T-cell (primary cell): ENCODE results near the gene DHH. TPM values are rescaled to one million over a fixed set of nuclear protein-coding genes. Genes with fewer than 3 reads are reported as not detected.
A peak's percentile ranks its signal among the peaks of the same experiment; 100 is the strongest.

Source experiments
- ATAC-seq, 4 experiments: fragments of 200-7000 bp in 3 of 4; fragments of 150-1000 bp in 1 of 4; cut with Tn5 transposase; replicated peaks in 1 of 4; 1 replicate in 3 of 4; 2 replicates in 1 of 4; pipeline ENCODE4 v1.10.0; 2021; ENCODE audit warnings: moderate library complexity in 3 of 4, mild to moderate bottlenecking in 2 of 4, moderate number of reproducible peaks in 1 of 4
- CTCF ChIA-PET, 2 donors: fragments of 300-600 bp; sonication (Branson Sonifier 250); formaldehyde crosslinking; loops; one replicate each; lab custom pipeline; 2022; ENCODE audit warnings: antibody characterized with exemption in 2 of 2; lab: Charles Lee
- POLR2A ChIA-PET, 2 donors: fragments of 300-600 bp; sonication (Branson Sonifier 250); formaldehyde crosslinking; loops; one replicate each; lab custom pipeline; 2022; ENCODE audit warnings: antibody characterized with exemption in 2 of 2; lab: Charles Lee
- DNase-seq, 35 experiments: peaks; one replicate each; pipeline versions ENCODE4 v3.0.0 to v3.0.0-alpha.2; 2013 to 2023
- H3K27ac ChIP-seq: one replicate; pipeline ENCODE4 v1.5.1; 2013; ENCODE audit warnings: low read length
- H3K27me3 ChIP-seq, 2 experiments: replicated peaks in 1 of 2; 1 replicate in 1 of 2; 2 replicates in 1 of 2; pipeline versions ENCODE4 v1.6.1 to v1.7.0; 2013; ENCODE audit warnings: low read length in 1 of 2, mixed read lengths in 1 of 2; ENCODE audit not compliant: control insufficient read depth in 2 of 2, insufficient read depth in 2 of 2; ENCODE audit errors: extremely low read depth in 1 of 2
- H3K36me3 ChIP-seq, 2 donors: 1 replicate in 1 of 2; 2 replicates in 1 of 2; pipeline versions ENCODE4 v1.6.1 to v1.7.0; 2013; ENCODE audit warnings: low read length in 1 of 2; ENCODE audit not compliant: control insufficient read depth in 2 of 2, insufficient read depth in 1 of 2; ENCODE audit errors: extremely low read depth in 1 of 2
- H3K4me1 ChIP-seq, 2 experiments: 1 replicate in 1 of 2; 2 replicates in 1 of 2; pipeline versions ENCODE4 v1.6.1 to v1.7.0; 2013; ENCODE audit warnings: low read length in 2 of 2, mixed read lengths in 1 of 2; ENCODE audit not compliant: insufficient read depth in 2 of 2, control insufficient read depth in 1 of 2; ENCODE audit errors: extremely low read depth in 1 of 2
- H3K4me3 ChIP-seq, 2 donors: 1 replicate in 1 of 2; 2 replicates in 1 of 2; pipeline versions ENCODE4 v1.5.1 to v1.7.0; 2013; ENCODE audit warnings: mild to moderate bottlenecking in 2 of 2, low read length in 1 of 2, moderate library complexity in 1 of 2; ENCODE audit not compliant: control insufficient read depth in 1 of 2; ENCODE audit errors: extremely low read depth in 1 of 2
- H3K9me3 ChIP-seq: 2 replicates; pipeline ENCODE4 v1.7.0; 2013
- H3K27ac Mint-ChIP-seq, 2 donors: one replicate each; pipeline ENCODE4 v1.8.0; 2020 to 2021; ENCODE audit warnings: mild to moderate bottlenecking in 2 of 2, mixed read lengths in 2 of 2
- H3K27me3 Mint-ChIP-seq, 2 donors: one replicate each; pipeline ENCODE4 v1.8.0; 2021 to 2022; ENCODE audit warnings: mixed read lengths in 2 of 2
- H3K36me3 Mint-ChIP-seq: one replicate; pipeline ENCODE4 v1.8.0; 2021; ENCODE audit warnings: mixed read lengths
- H3K4me1 Mint-ChIP-seq, 3 donors: one replicate each; pipeline ENCODE4 v1.8.0; 2020 to 2022; ENCODE audit warnings: mixed read lengths in 3 of 3, mild to moderate bottlenecking in 1 of 3
- H3K4me3 Mint-ChIP-seq, 3 donors: one replicate each; pipeline ENCODE4 v1.8.0; 2020 to 2022; ENCODE audit warnings: mild to moderate bottlenecking in 3 of 3, mixed read lengths in 3 of 3, moderate library complexity in 3 of 3
- H3K9me3 Mint-ChIP-seq, 3 donors: one replicate each; pipeline ENCODE4 v1.8.0; 2020 to 2022; ENCODE audit warnings: mixed read lengths in 3 of 3
- WGBS: methylation state at CpG from one replicate; pipeline ENCODE4 v1.1.5; 2013; ENCODE audit warnings: missing lambda C conversion rate; ENCODE audit not compliant: insufficient coverage; 5-methylcytosine and 5-hydroxymethylcytosine counted together
- total RNA-seq, 35 experiments: library from RNA in 6 of 35; stranded (reverse) in 6 of 35; fragments of 120-200 nt in 1 of 35; gene quantifications; one replicate each; pipeline versions ENCODE4 v1.2.1 to v1.2.4 and lab custom pipeline; 2013 to 2026

Gene DHH
- total RNA-seq, 5 donors from 2014 or later (not counting 1 experiment from before 2014, with no cell fraction given): 0.12 to 0.45 (median 0.38) TPM

DNA sequence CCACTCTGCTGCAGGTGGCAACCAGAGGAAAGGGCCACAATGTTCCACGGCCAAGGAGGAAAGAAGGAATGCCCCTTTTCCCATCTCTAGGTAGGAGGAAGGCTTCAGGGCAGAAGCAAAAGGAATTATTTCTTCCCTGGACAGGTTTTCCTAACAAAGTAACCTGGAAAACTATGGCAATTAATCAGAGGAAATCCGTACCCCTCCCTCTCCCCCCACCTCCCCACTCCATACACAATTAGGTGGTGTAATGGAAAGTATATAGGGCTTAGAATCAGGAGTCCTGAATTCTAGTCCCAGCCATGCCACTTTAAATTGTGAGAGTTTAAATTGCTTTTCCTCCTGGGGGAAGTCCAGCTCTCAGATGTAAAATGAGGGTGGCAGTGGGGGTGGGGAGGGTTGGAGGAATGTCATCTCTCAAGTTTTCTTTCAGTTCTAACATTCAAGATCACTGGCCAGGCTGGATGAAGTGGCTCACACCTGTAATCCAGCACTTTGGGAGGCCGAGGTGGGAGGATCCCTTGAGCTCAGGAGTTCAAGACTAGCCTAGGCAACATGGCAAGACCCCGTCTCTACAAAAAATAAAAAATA lies 1.7 kb downstream of the DHH start:
- H3K4me1 ChIP-seq: peaks cover 8 to 59% of the 10 kb centered on the region in 2 experiments
- WGBS: 40% methylated on average over 1 of the region's 4 CpGs
- POLR2A ChIA-PET: interaction anchor here in 1 of 2 donors (1.5 kb wide), 1 partner anchor 13 kb away, joined by 3 read pairs; no protein-coding TSS in a partner anchor

DNA sequence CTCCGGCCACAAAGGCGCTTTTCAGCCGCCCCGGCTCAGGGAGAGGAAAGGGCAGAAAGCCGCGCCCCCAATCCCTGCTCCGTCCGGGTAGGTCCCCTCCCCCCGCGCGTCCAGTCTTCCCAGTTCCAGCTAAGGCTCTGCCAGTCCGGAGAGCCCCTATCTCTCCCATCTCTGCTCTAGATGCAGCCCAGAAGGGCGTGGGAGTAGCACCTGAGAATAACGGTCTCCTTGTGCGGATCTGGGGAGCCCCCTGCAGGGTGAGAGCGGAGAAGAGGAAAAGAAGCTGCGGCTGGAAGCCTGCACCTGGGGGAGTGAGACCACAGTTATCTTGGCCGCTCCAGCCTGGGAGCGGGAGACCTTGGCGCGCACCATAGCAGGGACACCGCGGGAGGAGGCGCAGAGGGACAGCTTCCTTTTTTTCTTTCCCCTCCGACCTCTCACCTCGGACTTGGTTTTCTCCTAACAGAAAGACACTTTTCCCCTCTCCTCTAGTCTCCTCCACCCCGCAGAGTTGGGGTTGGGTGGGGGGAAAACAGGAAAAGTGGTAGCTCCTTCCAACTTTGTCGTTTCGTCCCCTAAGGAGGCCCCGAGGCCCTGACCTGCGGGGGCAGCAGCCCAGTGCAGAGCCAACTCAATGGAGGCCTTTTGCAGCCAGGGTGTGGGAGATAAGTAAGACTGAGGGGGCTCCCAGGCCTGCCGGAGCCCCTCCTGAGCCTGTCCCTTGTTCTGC lies 2.4 kb downstream of the DHH start:
- H3K4me1 ChIP-seq: peaks cover 8 to 62% of the 10 kb centered on the region in 2 experiments

More for the DNA sequence above, 1.7 kb downstream of the DHH start:
- Histone ChIP-seq H3K9me3 (no peaks in the 10 kb centered on the region), H3K27me3 (peaks cover 12 to 71% of the 10 kb centered on the region in 2 experiments), H3K36me3 (peaks cover 5 to 13% of the 10 kb centered on the region in 2 donors), H3K27ac (no peak overlapping the region), H3K4me3 (no peak overlapping the region)
- peaks cover 36 to 62% (median 50%) of the 10 kb centered on the region in 3 donors for H3K4me1 Mint-ChIP-seq
- H3K4me3 Mint-ChIP-seq: no peak overlapping the region
- peaks cover 38 to 64% of the 10 kb centered on the region in 2 donors for H3K27me3 Mint-ChIP-seq
- CTCF ChIA-PET: interaction anchor here (0.6 to 6.5 kb wide), 5 partner anchors 7 to 673 kb away, joined by 3 to 37 read pairs (median 4); partner anchors contain the start of gene LMBR1L (in 1 of the 2)
- no peak for DNase-seq
- no peak overlapping the region for H3K27ac Mint-ChIP-seq
- H3K9me3 Mint-ChIP-seq: no peaks in the 10 kb centered on the region
- ATAC-seq: no peak
- H3K36me3 Mint-ChIP-seq: peaks cover 15% of the 10 kb centered on the region

DNA sequence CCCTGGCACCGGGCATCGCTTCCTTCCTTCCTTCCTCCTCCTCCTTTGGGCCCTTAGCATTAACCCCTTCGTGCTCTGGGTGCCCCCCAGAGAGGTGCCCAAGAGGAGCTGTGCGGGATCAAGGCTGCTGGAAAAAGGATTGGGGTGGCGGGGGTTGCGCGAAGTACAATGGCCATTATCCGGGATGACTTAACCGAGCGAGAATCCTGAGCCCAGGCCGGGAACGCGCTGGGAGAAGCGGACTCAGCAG lies 2.8 kb downstream of the DHH start:
- H3K9me3 ChIP-seq: no peaks in the 10 kb centered on the region
- no peaks in the 10 kb centered on the region for H3K9me3 Mint-ChIP-seq
- ChIA-PET CTCF (interaction anchor here (0.6 to 6.5 kb wide), 5 partner anchors 8 to 133 kb away, joined by 3 to 37 read pairs (median 4); partner anchors contain the start of gene TUBA1B (in 1 of the 2)), POLR2A (interaction anchor here in 1 of 2 donors (1.5 kb wide), 1 partner anchor 14 kb away, joined by 3 read pairs; no protein-coding TSS in a partner anchor)
- H3K27ac Mint-ChIP-seq: no peak overlapping the region
- H3K4me1 ChIP-seq: peaks cover 8 to 62% of the 10 kb centered on the region in 2 experiments
- peaks cover 38 to 64% of the 10 kb centered on the region in 2 donors for H3K27me3 Mint-ChIP-seq
- peaks cover 1 to 3% of the 10 kb centered on the region in 2 donors for H3K36me3 ChIP-seq
- peak overlapping the region in 1 of 2 donors; percentile 25 for H3K4me3 ChIP-seq
- H3K27me3 ChIP-seq: peaks cover 12 to 71% of the 10 kb centered on the region in 2 experiments
- no peak overlapping the region for H3K27ac ChIP-seq
- DNase-seq (no peak), ATAC-seq (no peak)
- WGBS: 8% methylated on average over 11 of the region's 14 CpGs
- peaks cover 14% of the 10 kb centered on the region for H3K36me3 Mint-ChIP-seq
- H3K4me3 Mint-ChIP-seq: peak overlapping the region in 1 of 3 donors; percentile 80
- H3K4me1 Mint-ChIP-seq: peaks cover 41 to 71% (median 53%) of the 10 kb centered on the region in 3 donors

More for the DNA sequence above, 2.4 kb downstream of the DHH start:
- Histone ChIP-seq H3K9me3 (no peaks in the 10 kb centered on the region), H3K4me3 (peak overlapping the region in 1 of 2 donors; percentile 25), H3K27me3 (peaks cover 12 to 71% of the 10 kb centered on the region in 2 experiments), H3K36me3 (peaks cover 5 to 8% of the 10 kb centered on the region in 2 donors), H3K27ac (no peak overlapping the region)
- Mint-ChIP-seq H3K4me3 (peak overlapping the region in 1 of 3 donors; percentile 80), H3K36me3 (peaks cover 15% of the 10 kb centered on the region), H3K4me1 (peaks cover 41 to 67% (median 53%) of the 10 kb centered on the region in 3 donors), H3K27ac (no peak overlapping the region), H3K9me3 (no peaks in the 10 kb centered on the region), H3K27me3 (peaks cover 38 to 64% of the 10 kb centered on the region in 2 donors)
- ChIA-PET POLR2A (interaction anchor here in 1 of 2 donors (1.5 kb wide), 1 partner anchor 14 kb away, joined by 3 read pairs; no protein-coding TSS in a partner anchor), CTCF (interaction anchor here (0.6 to 6.5 kb wide), 6 partner anchors 8 to 133 kb away, joined by 3 to 37 read pairs (median 4); partner anchors contain the start of genes LMBR1L (in 1 of the 2) and TUBA1B (in 1 of the 2))
- peak in 27 of 35 experiments; percentile 15 to 72 (median 43) for DNase-seq
- ATAC-seq: peak in 3 of 4 experiments; percentile 25 to 56 (median 35)
- whole genome bisulfite sequencing: 8% methylated on average over 15 of the region's 32 CpGs

DNA sequence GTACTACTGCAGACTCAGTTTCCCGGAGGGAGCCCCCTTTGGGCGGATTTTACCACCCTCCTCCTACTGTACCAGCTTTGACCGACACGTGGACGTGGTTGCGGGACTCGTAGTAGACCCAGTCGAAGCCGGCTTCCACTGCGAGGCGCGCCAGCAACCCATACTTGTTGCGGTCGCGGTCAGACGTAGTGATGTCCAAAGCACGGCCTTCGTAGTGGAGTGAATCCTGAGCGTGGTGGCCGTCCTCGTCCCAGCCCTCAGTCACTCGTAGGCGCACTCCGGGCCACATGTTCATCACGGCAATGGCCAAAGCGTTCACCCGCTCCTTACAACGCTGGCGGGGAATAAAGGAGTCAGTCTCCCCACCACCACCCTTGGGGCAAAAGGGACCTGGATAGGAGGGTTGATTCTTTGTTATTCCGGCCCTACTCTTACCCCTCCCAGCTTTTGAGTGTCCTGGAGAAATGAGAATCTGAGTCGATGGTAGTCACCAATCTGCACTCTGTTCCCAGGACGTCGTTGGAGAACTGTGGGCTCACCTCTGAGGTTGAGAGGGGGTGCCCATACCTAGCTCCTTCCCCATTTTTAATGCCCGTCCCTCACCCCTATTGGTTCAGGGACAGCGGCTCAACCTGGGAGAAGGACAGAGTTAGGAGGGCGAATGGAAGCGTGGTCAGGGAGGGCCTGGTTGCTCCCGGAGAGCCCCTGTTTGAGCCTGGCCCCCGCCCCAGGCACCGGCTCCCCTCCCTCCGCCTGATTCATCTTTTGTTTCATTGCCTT lies 3.4 kb downstream of the DHH start:
- H3K9me3 ChIP-seq: no peaks in the 10 kb centered on the region
- H3K27me3 ChIP-seq: peaks cover 12 to 71% of the 10 kb centered on the region in 2 experiments
- peaks cover 10% of the 10 kb centered on the region for H3K36me3 Mint-ChIP-seq
- H3K4me3 Mint-ChIP-seq: peak overlapping the region in 2 of 3 donors; percentile 21 to 80
- DNase-seq (no peak), ATAC-seq (no peak)
- H3K4me1 Mint-ChIP-seq: peaks cover 41 to 73% (median 53%) of the 10 kb centered on the region in 3 donors
- H3K9me3 Mint-ChIP-seq: no peaks in the 10 kb centered on the region
- H3K4me1 ChIP-seq: peaks cover 8 to 62% of the 10 kb centered on the region in 2 experiments
- ChIA-PET POLR2A (interaction anchor here in 1 of 2 donors (0.5 to 1.5 kb wide), 2 partner anchors 15 to 163 kb away, joined by 3 to 6 read pairs; no protein-coding TSS in a partner anchor), CTCF (interaction anchor here (0.5 to 6.5 kb wide), 5 partner anchors 9 to 144 kb away, joined by 4 to 37 read pairs (median 4); partner anchors contain the start of gene TUBA1B (in 1 of the 2))
- no peak overlapping the region for H3K27ac ChIP-seq
- no peaks in the 10 kb centered on the region for H3K36me3 ChIP-seq
- H3K4me3 ChIP-seq: peak overlapping the region in 1 of 2 donors; percentile 20
- peak overlapping the region in 1 of 2 donors; percentile 23 for H3K27ac Mint-ChIP-seq
- H3K27me3 Mint-ChIP-seq: peaks cover 39 to 64% of the 10 kb centered on the region in 2 donors
- WGBS: 26% methylated on average over 21 of the region's 41 CpGs

DNA sequence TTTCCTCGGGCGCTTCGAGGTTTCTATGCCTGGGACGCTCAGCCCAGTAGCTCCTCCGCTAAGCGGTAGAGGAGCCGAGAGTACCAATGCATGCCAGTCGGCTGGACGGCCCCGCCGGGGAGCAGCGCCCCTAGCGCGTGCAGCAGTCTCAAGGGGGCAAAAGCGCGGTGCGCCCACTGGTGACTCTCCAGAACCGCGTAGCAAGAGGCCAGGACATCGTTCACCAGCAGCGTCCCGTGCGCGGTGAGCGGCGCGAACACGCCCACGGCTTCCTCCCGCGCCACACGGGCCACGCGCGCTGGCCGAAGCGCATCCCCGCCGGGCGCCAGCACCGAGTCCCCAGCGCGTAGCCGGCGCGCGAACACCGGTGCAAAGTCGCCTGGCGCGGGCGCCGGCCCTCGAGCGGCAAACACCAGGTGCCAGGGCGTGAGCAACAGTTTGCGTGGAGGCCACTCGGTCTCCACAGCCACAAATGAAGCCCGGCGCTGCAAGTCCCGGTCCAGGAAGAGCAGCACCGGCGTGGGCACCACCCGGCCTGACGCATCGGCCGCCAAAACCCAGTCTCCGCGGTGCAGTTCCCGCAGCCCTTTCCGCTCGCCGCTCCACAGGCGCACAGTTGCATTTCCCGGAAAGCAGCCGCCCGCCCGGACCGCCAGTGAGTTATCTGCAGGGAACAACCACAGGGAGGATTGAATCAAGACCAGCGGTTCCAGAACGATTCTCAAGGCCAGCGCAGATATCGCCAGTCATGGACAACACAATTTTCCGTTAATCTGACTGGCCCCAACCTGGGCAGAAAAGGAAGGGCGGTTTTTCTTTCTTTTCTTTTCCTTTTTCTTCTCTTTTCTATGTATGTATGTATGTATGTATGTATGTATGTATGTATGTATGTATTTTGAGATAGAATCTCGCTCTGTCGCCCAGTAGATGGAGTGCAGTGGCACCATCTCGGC lies 4.5 kb downstream of the DHH start:
- POLR2A ChIA-PET: interaction anchor here in 1 of 2 donors (0.6 kb wide), 1 partner anchor 940 kb away, joined by 9 read pairs; no protein-coding TSS in a partner anchor

More for the DNA sequence above, 4.5 kb downstream of the DHH start:
- peaks cover 12 to 71% of the 10 kb centered on the region in 2 experiments for H3K27me3 ChIP-seq
- Mint-ChIP-seq H3K4me3 (peak overlapping the region; percentile 70 to 80 (median 71)), H3K9me3 (no peaks in the 10 kb centered on the region), H3K4me1 (peaks cover 38 to 67% (median 51%) of the 10 kb centered on the region in 3 donors), H3K36me3 (peaks cover 2% of the 10 kb centered on the region), H3K27me3 (peaks cover 38 to 57% of the 10 kb centered on the region in 2 donors), H3K27ac (no peak overlapping the region)
- H3K27ac ChIP-seq: no peak overlapping the region
- WGBS: under 1% methylated on average over 83 of the region's 88 CpGs
- CTCF ChIA-PET: interaction anchor here (0.5 to 6.5 kb wide), 7 partner anchors 15 to 80 kb away, joined by 3 to 37 read pairs (median 5); partner anchors contain the start of gene TUBA1B (in 1 of the 2)
- DNase-seq: peak in 10 of 35 experiments; percentile 19 to 48 (median 30)
- H3K4me1 ChIP-seq: peaks cover 8 to 62% of the 10 kb centered on the region in 2 experiments
- ATAC-seq: peak; percentile 19 to 28 (median 23)
- no peaks in the 10 kb centered on the region for H3K9me3 ChIP-seq
- no peaks in the 10 kb centered on the region for H3K36me3 ChIP-seq
- peak overlapping the region; percentile 34 to 69 for H3K4me3 ChIP-seq
